HepG2 (cell line): ENCODE results near the gene CCDC183. TPM values are rescaled to one million over a fixed set of nuclear protein-coding genes. Genes with fewer than 3 reads are reported as not detected.

Experiments used
- E2F1 ChIP-seq: sonication (generic); formaldehyde crosslinking; IDR thresholded peaks from 2 replicates; pipeline ENCODE4 v1.5.0; 2020; ENCODE audit warnings: missing genetic modification reagents
- HMGXB4 ChIP-seq, 2 experiments: sonication (generic) in 1 of 2; formaldehyde crosslinking in 1 of 2; IDR thresholded peaks; 2 replicates each; pipeline versions ENCODE4 v1.4.0 to v1.6.1; 2018 to 2020; ENCODE audit warnings: missing genetic modification reagents in 2 of 2, borderline replicate concordance in 1 of 2, low read depth in 1 of 2, mild to moderate bottlenecking in 1 of 2, missing biosample characterization in 1 of 2
- MED13 ChIP-seq: sonication (generic); formaldehyde crosslinking; IDR thresholded peaks from 2 replicates; pipeline ENCODE4 v1.5.0; 2020; ENCODE audit warnings: missing genetic modification reagents
- MYC ChIP-seq: sonication (generic); formaldehyde crosslinking; IDR thresholded peaks from 2 replicates; pipeline ENCODE4 v1.9.0; 2021; ENCODE audit warnings: missing genetic modification reagents, borderline replicate concordance
- NFYB ChIP-seq: sonication (generic); formaldehyde crosslinking; IDR thresholded peaks from 2 replicates; pipeline ENCODE4 v1.4.0; 2020; ENCODE audit warnings: missing genetic modification reagents
- PAWR ChIP-seq: sonication (generic); formaldehyde crosslinking; IDR thresholded peaks from 2 replicates; pipeline ENCODE4 v1.4.0; 2020; ENCODE audit warnings: missing genetic modification reagents, mild to moderate bottlenecking, borderline replicate concordance
- PITX1 ChIP-seq: sonication (generic); formaldehyde crosslinking; IDR thresholded peaks from 2 replicates; pipeline ENCODE4 v1.5.1; 2020; ENCODE audit warnings: mild to moderate bottlenecking, missing genetic modification reagents
- POLR2A ChIP-seq, 2 experiments: IDR thresholded peaks; 2 replicates each; pipeline ENCODE4 v1.6.1; 2011; ENCODE audit warnings: low read depth in 2 of 2, low read length in 2 of 2, mild to moderate bottlenecking in 1 of 2, moderate library complexity in 1 of 2; ENCODE audit not compliant: insufficient read depth in 1 of 2
- TP53 ChIP-seq: sonication (generic); formaldehyde crosslinking; conservative IDR thresholded peaks from 2 replicates; pipeline ENCODE4 v1.4.0; 2020; ENCODE audit warnings: missing genetic modification reagents
- YY1 ChIP-seq: IDR thresholded peaks from 2 replicates; pipeline ENCODE4 v1.6.1; 2011; ENCODE audit warnings: low read length, low read depth, moderate library complexity, mild to moderate bottlenecking; ENCODE audit not compliant: insufficient read depth, insufficient replicate concordance
- ZBTB2 ChIP-seq: sonication (generic); formaldehyde crosslinking; IDR thresholded peaks from 2 replicates; pipeline ENCODE4 v1.8.0; 2022; ENCODE audit warnings: low read depth, missing genetic modification reagents
- ZNF205 ChIP-seq: IDR thresholded peaks from 2 replicates; pipeline ENCODE4 v1.6.1; 2018; ENCODE audit warnings: missing biosample characterization, missing genetic modification reagents
- ZNF263 ChIP-seq: sonication (generic); formaldehyde crosslinking; IDR thresholded peaks from 2 replicates; pipeline ENCODE4 v1.4.0; 2020; ENCODE audit warnings: missing genetic modification reagents
- ZNF280B ChIP-seq: sonication (generic); formaldehyde crosslinking; IDR thresholded peaks from 2 replicates; pipeline ENCODE4 v1.5.0; 2020; ENCODE audit warnings: missing genetic modification reagents, mild to moderate bottlenecking, borderline replicate concordance
- ZNF343 ChIP-seq: sonication (generic); formaldehyde crosslinking; IDR thresholded peaks from 2 replicates; pipeline ENCODE4 v1.4.0; 2020; ENCODE audit warnings: mild to moderate bottlenecking, missing genetic modification reagents
- ZNF414 ChIP-seq: sonication (generic); formaldehyde crosslinking; IDR thresholded peaks from 2 replicates; pipeline ENCODE4 v1.5.0; 2020; ENCODE audit warnings: missing genetic modification reagents
- ZNF431 ChIP-seq: sonication (generic); formaldehyde crosslinking; IDR thresholded peaks from 2 replicates; pipeline ENCODE4 v1.9.0; 2022; ENCODE audit warnings: missing genetic modification reagents, low read depth, mild to moderate bottlenecking, borderline replicate concordance
- ZNF460 ChIP-seq: sonication (generic); formaldehyde crosslinking; IDR thresholded peaks from 2 replicates; pipeline ENCODE4 v1.5.1; 2020; ENCODE audit warnings: missing genetic modification reagents, mild to moderate bottlenecking, borderline replicate concordance
- ZNF564 ChIP-seq: sonication (generic); formaldehyde crosslinking; IDR thresholded peaks from 2 replicates; pipeline ENCODE4 v1.8.1; 2023; ENCODE audit warnings: mild to moderate bottlenecking, missing genetic modification reagents
- ZNF616 ChIP-seq: sonication (generic); formaldehyde crosslinking; IDR thresholded peaks from 2 replicates; pipeline ENCODE4 v1.5.0; 2020; ENCODE audit warnings: low read depth, mild to moderate bottlenecking, missing genetic modification reagents
- ZNF792 ChIP-seq: IDR thresholded peaks from 2 replicates; pipeline ENCODE4 v1.6.1; 2016
- ZSCAN29 ChIP-seq: sonication (generic); formaldehyde crosslinking; conservative IDR thresholded peaks from 2 replicates; pipeline ENCODE4 v1.4.0; 2020; ENCODE audit warnings: mild to moderate bottlenecking, missing genetic modification reagents
- polyA plus RNA-seq, 8 experiments: library from polyadenylated mRNA; depleted of rRNA in 3 of 8; stranded (reverse) in 7 of 8; unstranded in 1 of 8; fragments of >200 nt; fragmentation: Illumina TruSeq in 4 of 8; extraction: Trizol in 4 of 8; gene quantifications; 2 replicates each; pipeline versions ENCODE4 v1.2.1 to v1.2.3, GENCODE V29; 2011 to 2016; ENCODE audit warnings: low read depth in 4 of 8, missing spikeins in 1 of 8, mixed read lengths in 1 of 8; ENCODE audit not compliant: insufficient read depth in 1 of 8
- total RNA-seq, 5 experiments: library from RNA; depleted of rRNA; stranded (reverse); fragments of >200 nt; fragmentation: Illumina TruSeq; extraction: Trizol; gene quantifications; 2 replicates each; pipeline ENCODE4 v1.2.3, GENCODE V29; 2016; ENCODE audit warnings: low read depth in 1 of 5

Gene CCDC183
- total and polyA plus RNA-seq, 2 of the 13 experiments (the other 11 are each of a cell fraction or from before 2014, with no cell fraction given) = 5.0 to 66.4 TPM

- TF ChIP-seq ZNF460 (CRISPR knock-in tag) = no peak
- TF ChIP-seq ZNF792 (CRISPR knock-in tag) = no peak; the same call in 1 of the 2 replicates
- TF ChIP-seq PITX1 (CRISPR knock-in tag) = no peak
- TF ChIP-seq ZNF564 = peak; percentile 77; the same call in 1 of the 2 replicates
- TF ChIP-seq ZBTB2 (CRISPR knock-in tag) = peak; percentile 77
- 0 out of 2 replicates have a peak, but pooled peaks have one; percentile 46 for TF ChIP-seq ZNF414 (CRISPR knock-in tag)
- TF ChIP-seq POLR2A (IDR thresholded peaks at IDR 0.05; ENCODE audit: insufficient read depth in 1 of 2, low read depth in 2 of 2, low read length in 2 of 2) = 0 out of 4 replicates have a peak, but pooled peaks of 1 of the 2 experiments have one; percentile 23
- no peak; the same call in 1 of the 2 replicates for TF ChIP-seq ZNF616 (CRISPR knock-in tag)
- peak; percentile 67; the same call in 1 of the 2 replicates for TF ChIP-seq ZNF280B (CRISPR knock-in tag)
- TF ChIP-seq PAWR = 0 out of 2 replicates have a peak, but pooled peaks have one; percentile 55
- no peak for TF ChIP-seq ZSCAN29 (CRISPR knock-in tag)
- TF ChIP-seq MYC (CRISPR knock-in tag) = 0 out of 2 replicates have a peak, but pooled peaks have one; percentile 46
- no peak for TF ChIP-seq ZNF343 (CRISPR knock-in tag)
- 0 out of 4 replicates have a peak, but pooled peaks of 1 of the 2 experiments have one; percentile 15 for TF ChIP-seq HMGXB4 (CRISPR knock-in tag; IDR thresholded peaks at IDR 0.05; ENCODE audit: borderline replicate concordance in 1 of 2, low read depth in 1 of 2)
- TF ChIP-seq ZNF263 (CRISPR knock-in tag) = no peak
- TF ChIP-seq TP53 (CRISPR knock-in tag) = no peak
- TF ChIP-seq MED13 (CRISPR knock-in tag) = peak; percentile 20; the same call in 1 of the 2 replicates
- no peak; the same call in 1 of the 2 replicates for TF ChIP-seq ZNF431
- 0 out of 2 replicates have a peak, but pooled peaks have one; percentile 44 for TF ChIP-seq ZNF205
- no peak for TF ChIP-seq NFYB (CRISPR knock-in tag)
- TF ChIP-seq YY1 = peak; percentile 95
- peak; percentile 57; the same call in 1 of the 2 replicates for TF ChIP-seq E2F1 (CRISPR knock-in tag)
Measured at GRCh38 chr9:136807281-136808074, 11.3 kb downstream of the CCDC183 start, which contains the start of gene RABL6 (continued).
